HG03558 (cell line): ENCODE results near the gene LYG1.
"Not testable (repeated sequence)": the region's sequence is repeated elsewhere in the genome, so short reads cannot be mapped to it uniquely, and the experiment has no call there.

Experiments
- ATAC-seq: cut with Tn5 transposase; IDR thresholded peaks from one replicate; pipeline ENCODE4 v1.9.1; 2021; ENCODE audit warnings: moderate number of reproducible peaks; ENCODE audit not compliant: unreplicated experiment; ENCODE audit errors: extremely low read depth

The LYG1 gene

GRCh38 chr2:99301097-99301496 lies at the start of gene LYG1:
TSS of gene LYG1 (minus strand) at chr2:99301197. CDS start at chr2:99295670, 5,527 bp downstream.
- ATAC-seq, result not testable (repeated sequence)

- ATAC-seq, result no peak
These were observed 49.2 kb upstream of the LYG1 start for GRCh38 chr2:99350194-99350593.

GRCh38 chr2:99348173-99348572 lies 47.2 kb upstream of the LYG1 start:
- no peak for ATAC-seq

GRCh38 chr2:99346218-99346617 lies 45.2 kb upstream of the LYG1 start:
- ATAC-seq, result no peak

GRCh38 chr2:99345446-99345845 lies 44.4 kb upstream of the LYG1 start:
- ATAC-seq, result not testable (repeated sequence)

- ATAC-seq, result no peak
These were observed 41.5 kb upstream of the LYG1 start for GRCh38 chr2:99342536-99342935.

GRCh38 chr2:99340669-99341236 lies 39.8 kb upstream of the LYG1 start:
- no peak for ATAC-seq

- ATAC-seq, result no peak
These were observed 37.1 kb upstream of the LYG1 start for GRCh38 chr2:99338029-99338585.

GRCh38 chr2:99337113-99338028 lies 36.4 kb upstream of the LYG1 start, which contains the start of gene EIF5B:
TSS of gene EIF5B (plus strand) at chr2:99337389. CDS start at chr2:99337555, 166 bp downstream.
- ATAC-seq, result peak; percentile 44

- ATAC-seq, result no peak
These were observed 35.8 kb upstream of the LYG1 start for GRCh38 chr2:99336804-99337112.

- peak; percentile 37 for ATAC-seq
These were observed 35.2 kb upstream of the LYG1 start, which contains the start of gene TXNDC9 for GRCh38 chr2:99335911-99336803. TSS of gene TXNDC9 (minus strand) at chr2:99336333. CDS start at chr2:99333210, 3,123 bp downstream.

- no peak for ATAC-seq
These were observed 24.4 kb upstream of the LYG1 start for GRCh38 chr2:99325384-99325783.

GRCh38 chr2:99317873-99318200 lies 16.8 kb upstream of the LYG1 start:
- ATAC-seq, result not testable (repeated sequence)

GRCh38 chr2:99317161-99317872 lies 16.3 kb upstream of the LYG1 start:
- no peak for ATAC-seq

- no peak for ATAC-seq
These were observed 1.4 kb downstream of the LYG1 start for GRCh38 chr2:99299580-99299979.

GRCh38 chr2:99297994-99298393 lies 3.0 kb downstream of the LYG1 start:
- no peak for ATAC-seq

GRCh38 chr2:99285526-99285925 lies 15.5 kb downstream of the LYG1 start:
- ATAC-seq, result no peak

GRCh38 chr2:99279969-99280695 lies 20.9 kb downstream of the LYG1 start:
- no peak for ATAC-seq

- no peak for ATAC-seq
These were observed 22.2 kb downstream of the LYG1 start for GRCh38 chr2:99278793-99279291.
